HG02588 (cell line): ENCODE results near the gene INPP4A.

Experiments used
- ATAC-seq: cut with Tn5 transposase; IDR thresholded peaks from one replicate; pipeline ENCODE4 v1.9.1; 2021; ENCODE audit warnings: mild to moderate bottlenecking, moderate library complexity; ENCODE audit not compliant: unreplicated experiment

Gene INPP4A

GRCh38 chr2:98537390-98538126 is 92.9 kb downstream of the INPP4A start:
- no peak for ATAC-seq

- no peak for ATAC-seq
Measured at GRCh38 chr2:98538280-98539041, 93.8 kb downstream of the INPP4A start.

- ATAC-seq, result no peak
Measured at GRCh38 chr2:98539056-98539735, 94.5 kb downstream of the INPP4A start.

GRCh38 chr2:98540536-98540935 is 95.9 kb downstream of the INPP4A start:
- ATAC-seq, result no peak

- ATAC-seq, result no peak
Measured at GRCh38 chr2:98541489-98541888, 96.8 kb downstream of the INPP4A start.

- no peak for ATAC-seq
Measured at GRCh38 chr2:98541906-98542305, 97.2 kb downstream of the INPP4A start.

GRCh38 chr2:98543214-98543613 is 98.6 kb downstream of the INPP4A start:
- ATAC-seq, result no peak

GRCh38 chr2:98543842-98544241 is 99.2 kb downstream of the INPP4A start:
- no peak for ATAC-seq

- no peak for ATAC-seq
Measured at GRCh38 chr2:98545591-98545990, 100.9 kb downstream of the INPP4A start.

- ATAC-seq, result no peak
Measured at GRCh38 chr2:98546186-98546585, 101.5 kb downstream of the INPP4A start.

GRCh38 chr2:98547092-98547790 is 102.6 kb downstream of the INPP4A start:
- ATAC-seq, result no peak

GRCh38 chr2:98548920-98549818 is 104.5 kb downstream of the INPP4A start:
- ATAC-seq, result peak; percentile 56

GRCh38 chr2:98550165-98550564 is 105.5 kb downstream of the INPP4A start:
- no peak for ATAC-seq

- ATAC-seq, result no peak
Measured at GRCh38 chr2:98551316-98551715, 106.7 kb downstream of the INPP4A start.

- no peak for ATAC-seq
Measured at GRCh38 chr2:98552499-98553179, 108.0 kb downstream of the INPP4A start.

GRCh38 chr2:98554116-98554861 is 109.6 kb downstream of the INPP4A start:
- ATAC-seq, result no peak

GRCh38 chr2:98555696-98556095 is 111.0 kb downstream of the INPP4A start:
- no peak for ATAC-seq

GRCh38 chr2:98556344-98557033 is 111.8 kb downstream of the INPP4A start:
- ATAC-seq, result peak; percentile 85
